A673 (cell line): ENCODE measurements around the gene TFPI. TPM values are rescaled to one million over a fixed set of nuclear protein-coding genes. Genes with fewer than 3 reads are reported as not detected.
"Not testable (repeated sequence)": the region's sequence is repeated elsewhere in the genome, so short reads cannot be mapped to it uniquely, and the experiment has no call there.

Experiments used
- BruUV-seq: library from RNA; stranded (reverse); fragments of 400-500 nt; replicated peaks from 2 replicates; lab custom pipeline; 2021; lab: Mats Ljungman, UMichigan
- CTCF ChIA-PET: fragments of 300-600 bp; sonication (Branson Sonifier 250); formaldehyde crosslinking; loops from one replicate; lab custom pipeline; 2022; ENCODE audit warnings: antibody characterized with exemption; lab: Charles Lee
- POLR2A ChIA-PET: fragments of 300-600 bp; sonication (Branson Sonifier 250); formaldehyde crosslinking; loops from one replicate; lab custom pipeline; 2022; ENCODE audit warnings: antibody characterized with exemption; ENCODE audit not compliant: low non-redundant PET; lab: Charles Lee
- DNase-seq: peaks from one replicate; pipeline ENCODE4 v3.0.0-alpha.2; 2015; ENCODE audit warnings: low spot score
- H3K27ac ChIP-seq: fragments of 200-600 bp; sonication (generic); 2 replicates; pipeline ENCODE4 v1.5.1; 2016; ENCODE audit warnings: mixed run types, low read depth, mild to moderate bottlenecking, mixed read lengths, antibody characterized with exemption, low read length; ENCODE audit not compliant: poor library complexity, severe bottlenecking
- H3K27me3 ChIP-seq: fragments of 200-600 bp; sonication (generic); replicated peaks from 2 replicates; pipeline ENCODE4 v1.6.1; 2017; ENCODE audit warnings: mixed run types, low read depth, mild to moderate bottlenecking, mixed read lengths, antibody characterized with exemption, low read length; ENCODE audit not compliant: insufficient read depth, poor library complexity
- H3K36me3 ChIP-seq: fragments of 200-600 bp; sonication (generic); 2 replicates; pipeline ENCODE4 v1.6.1; 2016; ENCODE audit warnings: mixed run types, mild to moderate bottlenecking, mixed read lengths, antibody characterized with exemption, low read length; ENCODE audit not compliant: insufficient read depth, poor library complexity, severe bottlenecking
- H3K4me1 ChIP-seq: fragments of 200-600 bp; sonication (generic); 2 replicates; pipeline ENCODE4 v1.6.1; 2017; ENCODE audit warnings: mixed run types, mild to moderate bottlenecking, mixed read lengths, antibody characterized with exemption, low read length; ENCODE audit not compliant: insufficient read depth, poor library complexity, severe bottlenecking
- H3K4me3 ChIP-seq: fragments of 200-600 bp; sonication (generic); 2 replicates; pipeline ENCODE4 v1.5.1; 2016; ENCODE audit warnings: low read depth, mixed run types, mild to moderate bottlenecking, mixed read lengths, low read length; ENCODE audit not compliant: poor library complexity, severe bottlenecking
- H3K9me3 ChIP-seq: fragments of 200-600 bp; sonication (generic); 2 replicates; pipeline ENCODE4 v1.6.1; 2016; ENCODE audit warnings: mixed run types, low read depth, mild to moderate bottlenecking, mixed read lengths, antibody characterized with exemption, low read length; ENCODE audit not compliant: poor library complexity, severe bottlenecking
- CTCF ChIP-seq: fragments of 300-800, 200-600 bp; sonication (generic); conservative IDR thresholded peaks from 2 replicates; pipeline ENCODE4 v1.5.1; 2017; ENCODE audit warnings: low read depth, mild to moderate bottlenecking, antibody characterized with exemption, low read length, moderate library complexity, mixed read lengths
- EZH2 ChIP-seq: fragments of 200-600 bp; sonication (generic); IDR thresholded peaks from 2 replicates; pipeline ENCODE4 v1.6.1; 2017; ENCODE audit warnings: borderline replicate concordance, low read depth, mild to moderate bottlenecking, mixed read lengths, antibody characterized with exemption, low read length; ENCODE audit not compliant: poor library complexity, severe bottlenecking
- intact Hi-C: fragments of 100-400 bp; cut with micrococcal nuclease; formaldehyde crosslinking; loops from one replicate; pipeline ENCODE4 v1.10.0; 2022; ENCODE audit not compliant: unreplicated experiment
- total RNA-seq: library from RNA; stranded (reverse); gene quantifications from 2 replicates; pipeline ENCODE4 v1.2.3, GENCODE V29; 2021

Gene TFPI
- total RNA-seq, 1 experiment from 2014 or later, result 36.3 TPM

GRCh38 chr2:187513460-187514234 is 40.6 kb downstream of the TFPI start:
- POLR2A ChIA-PET, H3K36me3 ChIP-seq, H3K4me1 ChIP-seq, intact Hi-C loops, DNase-seq, H3K27me3 ChIP-seq, H3K4me3 ChIP-seq, BruUV-seq, CTCF ChIA-PET, H3K9me3 ChIP-seq, H3K27ac ChIP-seq: not testable (repeated sequence)

- Histone ChIP-seq H3K36me3 (no peaks in the 10 kb centered on the region), H3K27ac (no peak overlapping the region), H3K4me1 (no peaks in the 10 kb centered on the region), H3K4me3 (no peak overlapping the region), H3K9me3 (peaks cover 3% of the 10 kb centered on the region), H3K27me3 (no peaks in the 10 kb centered on the region)
- no TSS peak for BruUV-seq
- intact Hi-C loops, result no loop called here
- TF ChIP-seq EZH2, result no peak
- ChIA-PET POLR2A (no interaction called here), CTCF (no interaction called here)
- DNase-seq, result no peak
Observed at GRCh38 chr2:187511356-187512315, 42.6 kb downstream of the TFPI start.

- H3K36me3 ChIP-seq, POLR2A ChIA-PET, H3K27me3 ChIP-seq, intact Hi-C loops, BruUV-seq, H3K4me1 ChIP-seq, H3K27ac ChIP-seq, CTCF ChIA-PET, H3K4me3 ChIP-seq, DNase-seq, H3K9me3 ChIP-seq: not testable (repeated sequence)
Observed at GRCh38 chr2:187510419-187511355, 43.5 kb downstream of the TFPI start.

GRCh38 chr2:187509667-187510417 is 44.4 kb downstream of the TFPI start:
- Histone ChIP-seq H3K4me3 (no peak overlapping the region), H3K4me1 (peaks cover 5% of the 10 kb centered on the region), H3K36me3 (no peaks in the 10 kb centered on the region), H3K27ac (no peak overlapping the region), H3K9me3 (peaks cover 3% of the 10 kb centered on the region), H3K27me3 (no peaks in the 10 kb centered on the region)
- ChIA-PET POLR2A (no interaction called here), CTCF (no interaction called here)
- no peak for DNase-seq
- intact Hi-C loops, result no loop called here
- no TSS peak for BruUV-seq
- TF ChIP-seq EZH2 (no peak), CTCF (no peak)
